H1 (cell line): Measurements from ENCODE around the gene BCO2. TPM values are rescaled to one million over a fixed set of nuclear protein-coding genes. Genes with fewer than 3 reads are reported as not detected.

Experiments used
- E2F6 ChIP-seq: IDR thresholded peaks from 2 replicates; pipeline ENCODE4 v1.6.1; 2012; ENCODE audit warnings: inconsistent platforms
- EGR1 ChIP-seq: IDR thresholded peaks from 2 replicates; pipeline ENCODE4 v1.6.1; 2011; ENCODE audit warnings: low read depth, low read length, borderline replicate concordance
- EZH2 ChIP-seq: fragments of 200-600 bp; sonication (generic); IDR thresholded peaks from 2 replicates; pipeline ENCODE4 v1.7.1; 2012; ENCODE audit warnings: low read depth, mild to moderate bottlenecking, moderate library complexity, low read length, inconsistent platforms; ENCODE audit not compliant: severe bottlenecking
- KDM1A ChIP-seq: fragments of 200-600, 300-600 bp; sonication (generic); IDR thresholded peaks from 2 replicates; pipeline ENCODE4 v1.7.1; 2016; ENCODE audit warnings: mild to moderate bottlenecking, low read length, borderline replicate concordance
- RBBP5 ChIP-seq: IDR thresholded peaks from 2 replicates; pipeline ENCODE4 v1.7.1; 2012; ENCODE audit warnings: low read depth, mild to moderate bottlenecking, inconsistent platforms, low read length, moderate library complexity, borderline replicate concordance
- SP1 ChIP-seq: IDR thresholded peaks from 2 replicates; pipeline ENCODE4 v1.6.1; 2011; ENCODE audit warnings: low read depth, low read length
- SP2 ChIP-seq: IDR thresholded peaks from 2 replicates; pipeline ENCODE4 v1.6.1; 2012; ENCODE audit warnings: mild to moderate bottlenecking, low read length, inconsistent platforms
- TBP ChIP-seq: IDR thresholded peaks from 2 replicates; pipeline ENCODE4 v1.6.1; 2011; ENCODE audit warnings: low read depth, low read length, improper control_type of control experiment
- polyA plus RNA-seq, 7 experiments: library from polyadenylated mRNA; depleted of rRNA in 3 of 7; stranded (reverse) in 5 of 7; unstranded in 2 of 7; fragments of >200 nt in 5 of 7; fragments of 200-250 nt in 2 of 7; gene quantifications; 1 replicate in 5 of 7; 2 replicates in 1 of 7; 4 replicates in 1 of 7; pipeline versions ENCODE4 v1.2.1 to v1.2.3, GENCODE V29; 2011 to 2013; ENCODE audit warnings: missing spikeins in 2 of 7, mixed read lengths in 2 of 7
- total RNA-seq: library from RNA; stranded (reverse); fragmentation: NEBNext Ultra II Directional; extraction: Animal tissue kit (Norgen Biotek cat#: 25700); gene quantifications from 2 replicates; pipeline ENCODE4 v1.2.1, GENCODE V29; 2021
- TF ChIP-seq, protein P1 (sequence below), 3 experiments: IDR thresholded peaks; 1 replicate in 2 of 3; 2 replicates in 1 of 3; pipeline versions ENCODE4 v1.5.1 to v1.6.1; 2011; ENCODE audit warnings: low read length in 3 of 3, mild to moderate bottlenecking in 3 of 3, inconsistent platforms in 2 of 3, low read depth in 1 of 3, moderate library complexity in 1 of 3; ENCODE audit not compliant: insufficient read depth in 1 of 3; ENCODE audit errors: control extremely low read depth in 1 of 3

Gene BCO2
- total and polyA plus RNA-seq, 2 of the 8 experiments (the other 6 are each of a cell fraction or from before 2014, with no cell fraction given): 0.42 to 0.82 TPM

DNA sequence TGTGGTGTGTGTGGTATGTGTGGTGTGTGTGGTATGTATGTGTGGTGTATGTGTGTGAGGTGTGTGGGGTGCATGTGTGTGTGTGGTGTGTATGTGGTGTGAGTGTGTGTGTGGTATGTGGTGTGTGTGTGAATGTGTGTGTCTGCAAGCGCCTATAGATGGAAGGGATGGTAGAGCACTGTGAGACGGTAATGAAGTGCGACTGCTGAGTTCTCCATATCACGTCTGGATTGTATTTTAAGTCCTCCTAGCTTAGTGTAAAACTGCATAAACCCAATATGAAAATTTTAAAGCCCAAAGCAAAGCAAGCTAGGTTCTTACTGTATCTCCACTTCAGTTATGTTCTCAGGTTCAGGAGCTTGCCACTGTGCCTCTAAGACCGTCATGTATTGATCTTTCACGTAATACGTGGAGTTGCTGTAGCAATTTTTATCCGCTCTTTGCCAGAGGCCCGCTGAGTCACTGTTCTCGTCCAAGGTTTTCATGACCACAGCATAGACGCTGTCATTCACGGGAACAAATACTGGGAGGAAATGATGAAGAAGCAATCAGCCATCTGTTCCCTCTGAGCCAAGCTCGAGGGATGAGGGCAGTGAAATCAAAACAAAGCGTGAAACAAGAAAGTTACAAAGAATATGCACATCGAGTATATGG lies 79.9 kb downstream of the BCO2 start (continued):
- TF ChIP-seq, protein P1, sequence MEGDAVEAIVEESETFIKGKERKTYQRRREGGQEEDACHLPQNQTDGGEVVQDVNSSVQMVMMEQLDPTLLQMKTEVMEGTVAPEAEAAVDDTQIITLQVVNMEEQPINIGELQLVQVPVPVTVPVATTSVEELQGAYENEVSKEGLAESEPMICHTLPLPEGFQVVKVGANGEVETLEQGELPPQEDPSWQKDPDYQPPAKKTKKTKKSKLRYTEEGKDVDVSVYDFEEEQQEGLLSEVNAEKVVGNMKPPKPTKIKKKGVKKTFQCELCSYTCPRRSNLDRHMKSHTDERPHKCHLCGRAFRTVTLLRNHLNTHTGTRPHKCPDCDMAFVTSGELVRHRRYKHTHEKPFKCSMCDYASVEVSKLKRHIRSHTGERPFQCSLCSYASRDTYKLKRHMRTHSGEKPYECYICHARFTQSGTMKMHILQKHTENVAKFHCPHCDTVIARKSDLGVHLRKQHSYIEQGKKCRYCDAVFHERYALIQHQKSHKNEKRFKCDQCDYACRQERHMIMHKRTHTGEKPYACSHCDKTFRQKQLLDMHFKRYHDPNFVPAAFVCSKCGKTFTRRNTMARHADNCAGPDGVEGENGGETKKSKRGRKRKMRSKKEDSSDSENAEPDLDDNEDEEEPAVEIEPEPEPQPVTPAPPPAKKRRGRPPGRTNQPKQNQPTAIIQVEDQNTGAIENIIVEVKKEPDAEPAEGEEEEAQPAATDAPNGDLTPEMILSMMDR (IDR thresholded peaks at IDR 0.05; ENCODE audit: control extremely low read depth in 1 of 3, insufficient read depth in 1 of 3, low read depth in 1 of 3, low read length in 3 of 3): no peak
- TF ChIP-seq SP2 (no peak), SP1 (no peak), E2F6 (no peak), TBP (no peak), EGR1 (no peak), EZH2 (no peak), RBBP5 (no peak), KDM1A (no peak)
